Gastrocnemius medialis (tissue), 4 donors: ENCODE results near the gene CRYBB3. TPM values are rescaled to one million over a fixed set of nuclear protein-coding genes. Genes with fewer than 3 reads are reported as not detected.

Source experiments
- ATAC-seq, 2 donors: fragments of 150-250 bp; one replicate each; pipeline ENCODE4 v1.9.1; 2016
- DNase-seq, 2 donors: peaks; one replicate each; pipeline ENCODE4 v3.0.0-alpha.2; 2019
- H3K27ac ChIP-seq, 4 donors: fragments of 200-600 bp; sonication (generic); 1 replicate in 1 of 4; 2 replicates in 3 of 4; pipeline ENCODE4 v1.5.1; 2016 to 2018; ENCODE audit warnings: mild to moderate bottlenecking in 2 of 4, moderate library complexity in 1 of 4
- H3K27me3 ChIP-seq, 3 donors: fragments of 200-600 bp; sonication (generic) in 2 of 3; 1 replicate in 1 of 3; 2 replicates in 2 of 3; pipeline versions ENCODE4 v1.5.1 to v1.6.0; 2016 to 2019; ENCODE audit warnings: mild to moderate bottlenecking in 1 of 3, moderate library complexity in 1 of 3
- H3K36me3 ChIP-seq, 2 donors: fragments of 200-600 bp; sonication (generic) in 1 of 2; one replicate each; pipeline ENCODE4 v1.5.1; 2017 to 2018
- H3K4me1 ChIP-seq, 2 donors: fragments of 200-600 bp; sonication (generic) in 1 of 2; one replicate each; pipeline ENCODE4 v1.5.1; 2016 to 2017; ENCODE audit warnings: mild to moderate bottlenecking in 2 of 2
- H3K4me3 ChIP-seq, 4 donors: fragments of 200-600 bp; sonication (generic) in 3 of 4; 1 replicate in 1 of 4; 2 replicates in 3 of 4; pipeline ENCODE4 v1.5.1; 2016 to 2019; ENCODE audit warnings: mild to moderate bottlenecking in 2 of 4
- H3K9me3 ChIP-seq, 3 donors: fragments of 200-600 bp; sonication (generic) in 2 of 3; 1 replicate in 1 of 3; 2 replicates in 2 of 3; pipeline ENCODE4 v1.5.1; 2016 to 2019
- CTCF ChIP-seq, 5 experiments: fragments of 450-650 bp in 3 of 5; fragments of 200-600 bp in 2 of 5; sonication (generic) in 2 of 5; IDR thresholded peaks in 4 of 5; conservative IDR thresholded peaks in 1 of 5; 1 replicate in 4 of 5; 2 replicates in 1 of 5; pipeline ENCODE4 v1.5.1; 2016 to 2019; ENCODE audit warnings: antibody characterized with exemption in 5 of 5, mild to moderate bottlenecking in 3 of 5, moderate library complexity in 3 of 5
- POLR2A ChIP-seq, 2 donors: fragments of 450-650 bp; IDR thresholded peaks; one replicate each; pipeline ENCODE4 v1.6.1; 2017; ENCODE audit warnings: antibody characterized with exemption in 2 of 2, mild to moderate bottlenecking in 2 of 2, moderate library complexity in 2 of 2
- in situ Hi-C, 4 donors: fragments of 200-750 bp; cut with MboI; loops; one replicate each; pipeline versions ENCODE4 v1.15.0 to v1.8.0; 2017; ENCODE audit warnings: low sequenced_read_pairs in 4 of 4
- intact Hi-C: fragments of 100-400 bp; cut with DNase I; formaldehyde crosslinking; loops from one replicate; pipeline ENCODE4 v1.15.1; 2023; ENCODE audit warnings: low total_unique reads
- total RNA-seq, 4 donors: library from RNA; depleted of rRNA; stranded (reverse); fragments of >200 nt; gene quantifications; one replicate each; pipeline versions ENCODE4 v1.1.0 to v1.2.3, GENCODE V29; 2016

Gene CRYBB3
- total RNA-seq, 4 donors from 2014 or later = not detected

- DNase-seq = no peak
- intact Hi-C loops (no loop called here), in situ Hi-C loops (loop anchor here in 1 of 4 donors (25.0 kb wide), 1 partner anchor 247 kb away; the partner anchor contains the start of gene LHFPL7)
- TF ChIP-seq CTCF (IDR thresholded peaks at IDR 0.05 in 4 of 5, conservative IDR thresholded peaks at IDR 0.05 in 1 of 5) (no peak), POLR2A (IDR thresholded peaks at IDR 0.05) (no peak)
- Histone ChIP-seq H3K27me3 (no peaks in the 10 kb centered on the region), H3K9me3 (no peaks in the 10 kb centered on the region), H3K4me3 (no peak overlapping the region), H3K27ac (no peak overlapping the region), H3K36me3 (peaks cover 0 to 42% of the 10 kb centered on the region in 2 donors), H3K4me1 (no peaks in the 10 kb centered on the region)
- no peak for ATAC-seq
Observed at GRCh38 chr22:25183949-25184619, 15.6 kb upstream of the CRYBB3 start.

GRCh38 chr22:25186140-25186539 lies 13.5 kb upstream of the CRYBB3 start:
- Histone ChIP-seq H3K4me3 (no peak overlapping the region), H3K27me3 (no peaks in the 10 kb centered on the region), H3K36me3 (peaks cover 0 to 46% of the 10 kb centered on the region in 2 donors), H3K9me3 (no peaks in the 10 kb centered on the region), H3K4me1 (no peaks in the 10 kb centered on the region), H3K27ac (no peak overlapping the region)
- TF ChIP-seq POLR2A (IDR thresholded peaks at IDR 0.05) (no peak), CTCF (IDR thresholded peaks at IDR 0.05 in 4 of 5, conservative IDR thresholded peaks at IDR 0.05 in 1 of 5) (no peak)
- ATAC-seq (no peak), DNase-seq (no peak)
- in situ Hi-C loops (loop anchor here in 1 of 4 donors (25.0 kb wide), 1 partner anchor 249 kb away; the partner anchor contains the start of gene LHFPL7), intact Hi-C loops (no loop called here)

GRCh38 chr22:25187469-25187868 lies 12.2 kb upstream of the CRYBB3 start:
- intact Hi-C loops = no loop called here
- peaks cover 0 to 53% of the 10 kb centered on the region in 2 donors for H3K36me3 ChIP-seq
- TF ChIP-seq CTCF (IDR thresholded peaks at IDR 0.05 in 4 of 5, conservative IDR thresholded peaks at IDR 0.05 in 1 of 5) = no peak
- TF ChIP-seq POLR2A (IDR thresholded peaks at IDR 0.05) = no peak

GRCh38 chr22:25192406-25192805 lies 7.3 kb upstream of the CRYBB3 start:
- intact Hi-C loops = no loop called here
- in situ Hi-C loops = loop anchor here in 1 of 4 donors (25.0 kb wide), 1 partner anchor 255 kb away; the partner anchor contains the start of gene LHFPL7
- H3K36me3 ChIP-seq = peaks cover 0 to 42% of the 10 kb centered on the region in 2 donors
- no peaks in the 10 kb centered on the region for H3K4me1 ChIP-seq
- no peak overlapping the region for H3K27ac ChIP-seq
- no peak for DNase-seq
- H3K27me3 ChIP-seq = no peaks in the 10 kb centered on the region
- H3K9me3 ChIP-seq = no peaks in the 10 kb centered on the region
- TF ChIP-seq CTCF (IDR thresholded peaks at IDR 0.05 in 4 of 5, conservative IDR thresholded peaks at IDR 0.05 in 1 of 5) = no peak
- TF ChIP-seq POLR2A (IDR thresholded peaks at IDR 0.05) = no peak
- H3K4me3 ChIP-seq = no peak overlapping the region
- ATAC-seq = no peak

More at GRCh38 chr22:25187469-25187868, 12.2 kb upstream of the CRYBB3 start:
- no peak overlapping the region for H3K27ac ChIP-seq
- H3K4me1 ChIP-seq = no peaks in the 10 kb centered on the region
- no peaks in the 10 kb centered on the region for H3K27me3 ChIP-seq
- H3K9me3 ChIP-seq = no peaks in the 10 kb centered on the region
- no peak overlapping the region for H3K4me3 ChIP-seq
- ATAC-seq (no peak), DNase-seq (no peak)
- in situ Hi-C loops = loop anchor here in 1 of 4 donors (25.0 kb wide), 1 partner anchor 250 kb away; the partner anchor contains the start of gene LHFPL7
